SHP77 (cell line): ENCODE measurements around the gene TJP1.
A peak's percentile ranks its signal among the peaks of the same experiment; 100 is the strongest.
"Not testable (repeated sequence)": the region's sequence is repeated elsewhere in the genome, so short reads cannot be mapped to it uniquely, and the experiment has no call there.

Experiments used
- DNase-seq, 2 experiments: peaks; one replicate each; lab custom pipeline; 2025; lab: John Stamatoyannopoulos, UW

The TJP1 gene

GRCh38 chr15:29682781-29683180 is 139.5 kb downstream of the TJP1 start:
- DNase-seq = no peak

- no peak for DNase-seq
Measured at GRCh38 chr15:29682361-29682760, 139.9 kb downstream of the TJP1 start.

GRCh38 chr15:29681946-29682345 is 140.3 kb downstream of the TJP1 start:
- no peak for DNase-seq

GRCh38 chr15:29681166-29681845 is 141.0 kb downstream of the TJP1 start:
- DNase-seq = no peak

GRCh38 chr15:29680465-29681165 is 141.7 kb downstream of the TJP1 start:
- DNase-seq = no peak

GRCh38 chr15:29678504-29679034 is 143.7 kb downstream of the TJP1 start:
- no peak for DNase-seq

GRCh38 chr15:29677871-29678461 is 144.3 kb downstream of the TJP1 start:
- DNase-seq = peak; percentile 37 to 55

DNA sequence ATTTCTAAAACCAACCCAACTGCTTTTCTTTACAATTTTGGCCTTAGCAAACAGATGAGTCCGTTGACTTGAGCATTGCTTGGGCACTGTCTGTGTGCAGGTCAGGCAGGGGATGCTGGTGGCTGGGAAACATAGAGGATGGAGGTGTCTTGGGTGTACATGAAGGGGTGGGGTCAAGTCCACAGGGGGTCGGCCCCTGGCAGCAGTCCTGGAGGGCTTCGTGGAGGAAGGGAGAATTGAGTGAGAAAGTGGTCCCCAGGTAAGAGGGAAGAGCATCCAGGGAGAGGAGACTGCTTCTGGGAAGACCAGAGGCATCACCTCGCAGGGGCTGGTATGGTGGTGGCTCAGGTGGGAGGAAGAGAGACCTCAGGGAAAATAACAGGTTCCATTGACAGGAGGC is 144.8 kb downstream of the TJP1 start:
- DNase-seq = no peak

GRCh38 chr15:29676961-29677402 is 145.3 kb downstream of the TJP1 start:
- no peak for DNase-seq

- not testable (repeated sequence) for DNase-seq
Measured at GRCh38 chr15:29676374-29676960, 145.8 kb downstream of the TJP1 start.

DNA sequence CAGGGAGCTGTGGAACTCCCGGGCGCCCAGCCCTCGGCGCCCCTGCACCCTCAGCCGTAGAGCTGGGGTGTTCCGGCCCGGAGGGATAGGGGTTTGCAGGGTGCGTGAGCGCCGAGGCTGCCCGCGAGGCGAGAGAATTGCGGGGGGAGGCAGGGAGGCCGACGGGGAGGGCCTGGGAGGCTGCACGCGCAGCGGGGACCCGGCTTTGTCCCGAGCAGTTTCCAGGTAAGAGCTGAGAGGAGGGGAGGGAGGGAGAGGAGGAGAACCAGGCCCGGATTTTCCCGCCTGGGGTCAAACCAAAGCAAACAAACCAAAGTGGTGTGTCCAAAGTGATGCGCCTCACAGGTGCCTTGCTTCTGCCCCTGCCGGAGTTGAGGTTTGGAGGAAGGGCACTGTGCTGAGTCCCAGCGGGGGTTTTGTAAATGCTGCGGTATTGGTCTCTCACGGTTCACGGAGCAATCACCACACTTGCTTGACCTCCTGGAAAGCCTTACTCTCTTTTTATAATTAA is 146.4 kb downstream of the TJP1 start:
- no peak for DNase-seq

DNA sequence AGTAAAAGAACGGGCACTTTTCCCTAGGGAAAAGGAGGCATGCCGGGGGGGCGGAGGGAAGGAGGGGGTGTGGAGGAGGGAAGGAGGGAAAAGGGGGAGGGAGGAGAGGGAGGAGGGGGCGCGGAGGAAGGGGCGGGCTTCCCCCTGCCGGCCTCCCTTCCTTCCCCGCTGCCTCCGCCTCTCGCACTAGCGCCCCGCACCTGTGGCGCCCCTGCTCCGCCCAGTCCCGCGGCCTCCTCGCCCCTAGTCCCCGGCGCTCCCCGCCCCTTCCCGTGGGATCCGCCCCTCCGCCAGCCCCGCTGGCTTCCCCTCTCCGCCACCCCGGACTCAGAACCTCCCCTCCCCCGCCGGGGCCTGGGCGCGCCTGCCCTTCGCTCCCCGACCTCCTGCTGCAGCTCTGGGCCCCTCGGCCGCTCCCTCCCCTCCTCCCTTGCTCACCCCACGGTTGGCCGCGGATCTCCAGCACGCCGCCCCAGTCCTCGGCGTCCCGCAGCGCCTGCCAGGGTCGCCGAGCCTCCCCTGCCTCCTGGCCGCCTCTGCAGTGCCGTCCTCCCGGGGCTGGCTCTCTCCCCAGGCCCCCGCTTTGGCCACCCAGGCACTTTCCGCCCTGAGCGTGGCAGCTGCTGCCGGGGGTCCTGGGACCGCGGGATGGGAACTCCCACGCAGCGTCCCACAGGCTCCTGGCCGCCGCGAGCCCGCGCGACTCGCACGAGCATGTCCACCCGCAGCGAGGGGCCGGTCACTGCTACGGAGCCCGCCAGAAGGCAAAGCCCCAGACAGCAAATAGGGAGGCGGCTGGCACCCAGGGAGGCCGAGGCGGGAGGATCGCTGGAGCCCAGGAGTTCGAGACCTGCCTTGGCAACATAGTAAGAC is 147.4 kb downstream of the TJP1 start:
- DNase-seq = no peak

GRCh38 chr15:29672923-29673809 is 149.1 kb downstream of the TJP1 start:
- DNase-seq = no peak

DNA sequence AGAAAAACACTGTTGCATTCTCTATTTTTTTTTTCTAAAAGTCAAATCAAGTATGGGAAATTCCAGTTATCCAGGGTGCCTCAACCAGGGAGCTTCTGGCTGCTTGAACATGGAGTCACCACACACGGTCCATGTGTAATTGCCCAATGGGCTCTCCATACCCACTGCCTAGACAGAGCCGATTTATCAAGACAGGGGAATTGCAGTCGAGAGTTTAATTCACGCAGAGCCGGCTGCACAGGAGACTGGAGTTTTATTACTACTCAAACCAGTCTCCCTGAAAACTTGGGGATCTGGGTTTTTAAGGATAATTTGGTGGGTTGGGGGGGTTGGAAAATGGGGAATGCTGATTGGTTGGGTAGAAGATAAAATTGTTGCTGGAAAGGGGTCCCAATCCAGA is 149.8 kb downstream of the TJP1 start:
- DNase-seq = no peak

- DNase-seq = not testable (repeated sequence)
Measured at GRCh38 chr15:29672046-29672445, 150.2 kb downstream of the TJP1 start.

- no peak for DNase-seq
Measured at GRCh38 chr15:29670998-29671981, 151.0 kb downstream of the TJP1 start.

- DNase-seq = no peak
Measured at GRCh38 chr15:29670266-29670665, 152.0 kb downstream of the TJP1 start.

- no peak for DNase-seq
Measured at GRCh38 chr15:29669823-29670222, 152.4 kb downstream of the TJP1 start.

- DNase-seq = peak; percentile 84 to 89
Measured at GRCh38 chr15:29668120-29668602, 154.1 kb downstream of the TJP1 start.
